Gastroesophageal sphincter (tissue), 4 donors: ENCODE measurements around the gene BICRAL. TPM values are rescaled to one million over a fixed set of nuclear protein-coding genes. Genes with fewer than 3 reads are reported as not detected.

Source experiments
- ATAC-seq: fragments of 150-250 bp; one replicate; pipeline ENCODE4 v1.9.1; 2016; ENCODE audit warnings: mild to moderate bottlenecking, moderate library complexity
- H3K27ac ChIP-seq, 4 donors: fragments of 200-600 bp; sonication (generic) in 3 of 4; 1 replicate in 3 of 4; 2 replicates in 1 of 4; pipeline ENCODE4 v1.5.1; 2016 to 2019
- H3K27me3 ChIP-seq: fragments of 200-600 bp; sonication (generic); one replicate; pipeline ENCODE4 v1.5.1; 2019
- H3K36me3 ChIP-seq, 2 donors: fragments of 200-600 bp; sonication (generic); one replicate each; pipeline ENCODE4 v1.5.1; 2019; ENCODE audit warnings: control low read depth in 1 of 2
- H3K4me1 ChIP-seq, 3 donors: fragments of 200-600 bp; sonication (generic); 1 replicate in 2 of 3; 2 replicates in 1 of 3; pipeline ENCODE4 v1.5.1; 2016 to 2019; ENCODE audit warnings: control low read depth in 2 of 3
- H3K4me3 ChIP-seq, 2 donors: fragments of 200-600 bp; sonication (generic); one replicate each; pipeline ENCODE4 v1.5.1; 2019; ENCODE audit warnings: mild to moderate bottlenecking in 1 of 2, moderate library complexity in 1 of 2
- H3K9me3 ChIP-seq, 3 donors: fragments of 200-600 bp; sonication (generic); one replicate each; pipeline ENCODE4 v1.5.1; 2017 to 2019; ENCODE audit warnings: control low read depth in 2 of 3
- EP300 ChIP-seq: sonication (generic); formaldehyde crosslinking; IDR thresholded peaks from one replicate; pipeline ENCODE4 v1.6.1; 2017; ENCODE audit warnings: antibody characterized with exemption, mild to moderate bottlenecking
- POLR2A ChIP-seq, 2 donors: fragments of 450-650 bp; IDR thresholded peaks; one replicate each; pipeline ENCODE4 v1.6.1; 2017; ENCODE audit warnings: antibody characterized with exemption in 2 of 2, mild to moderate bottlenecking in 2 of 2, moderate library complexity in 1 of 2
- POLR2AphosphoS5 ChIP-seq: sonication (generic); formaldehyde crosslinking; IDR thresholded peaks from one replicate; pipeline ENCODE4 v1.6.1; 2017; ENCODE audit warnings: antibody characterized with exemption
- WGBS, 2 donors: methylation state at CpG; one replicate each; pipeline ENCODE4 v1.1.5; 2018; ENCODE audit warnings: low coverage in 1 of 2; 5-methylcytosine and 5-hydroxymethylcytosine counted together
- total RNA-seq, 4 donors: library from RNA; depleted of rRNA; stranded (reverse); fragments of >200 nt; gene quantifications; one replicate each; pipeline ENCODE4 v1.1.0, GENCODE V29; 2016
- TF ChIP-seq, protein P1 (sequence below), 4 experiments: fragments of 200-600 bp in 2 of 4; fragments of 450-650 bp in 2 of 4; sonication (generic) in 1 of 4; IDR thresholded peaks; one replicate each; pipeline ENCODE4 v1.5.1; 2017 to 2019; ENCODE audit warnings: antibody characterized with exemption in 4 of 4, mild to moderate bottlenecking in 2 of 4, moderate library complexity in 2 of 4

The BICRAL gene
- total RNA-seq, 4 donors from 2014 or later: 13.9 to 28.5 (median 23.2) TPM

GRCh38 chr6:42748203-42748898 lies 33.5 kb upstream of the BICRAL start:
- Histone ChIP-seq H3K4me1 (peaks cover 0 to 44% (median 5%) of the 10 kb centered on the region in 3 donors), H3K27ac (peak overlapping the region in 2 of 4 donors; percentile 93 to 96), H3K4me3 (peak overlapping the region in 1 of 2 donors; percentile 86)

DNA sequence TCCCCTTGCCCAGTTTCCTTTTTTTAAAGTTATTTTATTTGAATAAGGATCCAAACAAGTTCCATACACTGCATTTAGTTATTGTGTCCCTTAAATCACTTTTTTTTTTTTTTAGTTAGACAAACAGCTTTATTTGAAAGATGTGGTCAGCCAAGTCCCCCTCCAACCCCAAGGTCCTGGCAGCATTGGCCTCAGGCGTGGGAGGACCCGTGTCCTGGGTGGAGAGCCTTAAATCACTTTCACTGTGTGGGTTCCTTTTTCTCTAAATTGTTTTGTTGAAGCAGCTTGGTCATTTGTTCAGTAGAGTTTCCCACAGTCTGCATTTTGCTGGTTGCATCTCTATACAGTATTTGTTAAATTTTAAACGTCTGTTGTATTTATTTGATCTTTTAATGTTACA lies 30.8 kb upstream of the BICRAL start:
- H3K27ac ChIP-seq: no peak overlapping the region
- peaks cover 0 to 3% of the 10 kb centered on the region in 2 donors for H3K36me3 ChIP-seq
- no peaks in the 10 kb centered on the region for H3K9me3 ChIP-seq
- H3K4me3 ChIP-seq: no peak overlapping the region
- H3K27me3 ChIP-seq: no peaks in the 10 kb centered on the region
- WGBS, 2 donors: 58 to 61% methylated on average over 3 of the region's 3 CpGs
- TF ChIP-seq POLR2AphosphoS5: no peak
- no peak for TF ChIP-seq POLR2A (IDR thresholded peaks at IDR 0.05)
- TF ChIP-seq EP300: no peak
- TF ChIP-seq, protein P1, sequence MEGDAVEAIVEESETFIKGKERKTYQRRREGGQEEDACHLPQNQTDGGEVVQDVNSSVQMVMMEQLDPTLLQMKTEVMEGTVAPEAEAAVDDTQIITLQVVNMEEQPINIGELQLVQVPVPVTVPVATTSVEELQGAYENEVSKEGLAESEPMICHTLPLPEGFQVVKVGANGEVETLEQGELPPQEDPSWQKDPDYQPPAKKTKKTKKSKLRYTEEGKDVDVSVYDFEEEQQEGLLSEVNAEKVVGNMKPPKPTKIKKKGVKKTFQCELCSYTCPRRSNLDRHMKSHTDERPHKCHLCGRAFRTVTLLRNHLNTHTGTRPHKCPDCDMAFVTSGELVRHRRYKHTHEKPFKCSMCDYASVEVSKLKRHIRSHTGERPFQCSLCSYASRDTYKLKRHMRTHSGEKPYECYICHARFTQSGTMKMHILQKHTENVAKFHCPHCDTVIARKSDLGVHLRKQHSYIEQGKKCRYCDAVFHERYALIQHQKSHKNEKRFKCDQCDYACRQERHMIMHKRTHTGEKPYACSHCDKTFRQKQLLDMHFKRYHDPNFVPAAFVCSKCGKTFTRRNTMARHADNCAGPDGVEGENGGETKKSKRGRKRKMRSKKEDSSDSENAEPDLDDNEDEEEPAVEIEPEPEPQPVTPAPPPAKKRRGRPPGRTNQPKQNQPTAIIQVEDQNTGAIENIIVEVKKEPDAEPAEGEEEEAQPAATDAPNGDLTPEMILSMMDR (IDR thresholded peaks at IDR 0.05): no peak
- H3K4me1 ChIP-seq: peaks cover 0 to 26% (median 0%) of the 10 kb centered on the region in 3 donors
- no peak for ATAC-seq

More at GRCh38 chr6:42748203-42748898, 33.5 kb upstream of the BICRAL start:
- no peaks in the 10 kb centered on the region for H3K9me3 ChIP-seq
- no peaks in the 10 kb centered on the region for H3K27me3 ChIP-seq
- no peak for ATAC-seq
- no peaks in the 10 kb centered on the region for H3K36me3 ChIP-seq
- TF ChIP-seq POLR2AphosphoS5: no peak
- no peak for TF ChIP-seq EP300
- no peak for TF ChIP-seq POLR2A (IDR thresholded peaks at IDR 0.05)
- TF ChIP-seq, protein P1 (IDR thresholded peaks at IDR 0.05): no peak
- WGBS, 2 donors: 25 to 34% methylated on average over 8 of the region's 8 CpGs

DNA sequence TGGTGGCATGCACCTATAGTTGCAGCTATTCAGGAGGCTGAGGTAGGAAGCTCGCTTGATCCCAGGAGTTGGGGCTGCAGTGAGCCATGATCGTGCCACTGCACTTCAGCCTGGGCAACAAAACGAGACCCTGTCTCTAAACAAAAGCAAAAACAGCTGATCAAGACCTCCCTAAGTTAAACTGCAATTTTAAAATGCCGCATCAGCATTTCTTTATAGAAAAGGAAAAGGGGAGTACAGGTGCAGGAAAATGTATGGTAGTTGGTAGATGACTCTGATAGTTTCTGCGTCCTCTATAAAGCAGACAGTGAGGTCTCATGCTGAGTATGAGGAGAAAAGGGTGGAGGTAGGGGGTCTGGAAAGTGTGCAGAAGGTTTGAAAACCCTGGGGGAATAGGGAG lies 27.1 kb upstream of the BICRAL start:
- H3K36me3 ChIP-seq: peaks cover 0 to 23% of the 10 kb centered on the region in 2 donors
- peaks cover 0 to 9% (median 0%) of the 10 kb centered on the region in 3 donors for H3K4me1 ChIP-seq
- no peaks in the 10 kb centered on the region for H3K9me3 ChIP-seq
- H3K4me3 ChIP-seq: no peak overlapping the region
- TF ChIP-seq POLR2AphosphoS5: no peak
- no peak for TF ChIP-seq POLR2A (IDR thresholded peaks at IDR 0.05)
- no peak for TF ChIP-seq EP300
- TF ChIP-seq, protein P1 (IDR thresholded peaks at IDR 0.05): no peak
- no peak overlapping the region for H3K27ac ChIP-seq
- no peaks in the 10 kb centered on the region for H3K27me3 ChIP-seq
- WGBS, 2 donors: 91 to 92% methylated on average over 5 of the region's 5 CpGs
- no peak for ATAC-seq

GRCh38 chr6:42756722-42757121 lies 25.1 kb upstream of the BICRAL start:
- Histone ChIP-seq H3K27ac (no peak overlapping the region), H3K4me1 (peaks cover 0 to 7% (median 0%) of the 10 kb centered on the region in 3 donors), H3K4me3 (no peak overlapping the region), H3K36me3 (peaks cover 0 to 37% of the 10 kb centered on the region in 2 donors), H3K9me3 (no peaks in the 10 kb centered on the region), H3K27me3 (no peaks in the 10 kb centered on the region)
- no peak for ATAC-seq
- 87 to 93% methylated on average over 3 to 7 of the region's 7 CpGs for WGBS, 2 donors
- TF ChIP-seq EP300 (no peak), POLR2A (IDR thresholded peaks at IDR 0.05) (no peak), POLR2AphosphoS5 (no peak)
- TF ChIP-seq, protein P1 (IDR thresholded peaks at IDR 0.05): no peak
